Endothelial cell of umbilical vein (primary cell): ENCODE measurements around the gene SUMO2. TPM values are rescaled to one million over a fixed set of nuclear protein-coding genes. Genes with fewer than 3 reads are reported as not detected.

ENCODE experiments used
- BruUV-seq: library from RNA; stranded (reverse); fragments of 400-500 nt; replicated peaks from 2 replicates; lab custom pipeline; 2021; lab: Mats Ljungman, UMichigan
- CTCF ChIA-PET: fragments of 300-600, 350-600 bp; sonication (Branson Sonifier 250); formaldehyde crosslinking; loops from one replicate; lab custom pipeline; 2021; ENCODE audit warnings: antibody characterized with exemption, inconsistent platforms; lab: Charles Lee
- POLR2A ChIA-PET: fragments of 300-600, 350-600 bp; sonication (Branson Sonifier 250); formaldehyde crosslinking; loops from one replicate; lab custom pipeline; 2021; ENCODE audit warnings: antibody characterized with exemption, inconsistent platforms; lab: Charles Lee
- DNase-seq: peaks from one replicate; pipeline ENCODE4 v3.0.0-alpha.2; 2011; ENCODE audit warnings: low read depth, low spot score
- FAIRE-seq: peaks from 2 replicates; lab custom pipeline; 2011; peaks lifted over from hg19 to GRCh38; lab: Jason Lieb, UNC
- H2AFZ ChIP-seq: 2 replicates; pipeline ENCODE4 v1.6.0; 2012; ENCODE audit warnings: low read depth, low read length, control low read depth, inconsistent platforms
- H3K27ac ChIP-seq: 2 replicates; pipeline ENCODE4 v1.5.1; 2011; ENCODE audit warnings: low read depth, mild to moderate bottlenecking, control low read depth, low read length, moderate library complexity; ENCODE audit not compliant: insufficient read depth
- H3K27me3 ChIP-seq, 2 experiments: 2 replicates each; pipeline versions ENCODE4 v1.6.0 to v1.6.1; 2011; ENCODE audit warnings: low read length in 2 of 2, mixed read lengths in 1 of 2; ENCODE audit not compliant: control insufficient read depth in 2 of 2, insufficient read depth in 2 of 2
- H3K36me3 ChIP-seq, 2 experiments: 2 replicates in 1 of 2; 3 replicates in 1 of 2; pipeline ENCODE4 v1.5.1; 2011; ENCODE audit warnings: low read length in 2 of 2, mild to moderate bottlenecking in 1 of 2, moderate library complexity in 1 of 2; ENCODE audit not compliant: control insufficient read depth in 2 of 2, insufficient read depth in 2 of 2; ENCODE audit errors: extremely low read depth in 1 of 2
- H3K4me1 ChIP-seq: 3 replicates; pipeline ENCODE4 v1.5.1; 2011; ENCODE audit warnings: mild to moderate bottlenecking, low read length; ENCODE audit not compliant: control insufficient read depth, insufficient read depth; ENCODE audit errors: extremely low read depth
- H3K4me2 ChIP-seq: 2 replicates; pipeline ENCODE4 v1.6.1; 2011; ENCODE audit warnings: low read length, control low read depth, mixed read lengths; ENCODE audit not compliant: insufficient read depth
- H3K4me3 ChIP-seq, 3 experiments: fragments of 200-600 bp in 1 of 3; sonication (generic), shearing (Covaris generic) in 1 of 3; replicated peaks in 1 of 3; 2 replicates each; pipeline ENCODE4 v1.5.1; 2011 to 2016; ENCODE audit warnings: control low read depth in 3 of 3, low read length in 3 of 3, mild to moderate bottlenecking in 2 of 3, inconsistent platforms in 1 of 3, low read depth in 1 of 3, moderate library complexity in 1 of 3; ENCODE audit not compliant: insufficient read depth in 1 of 3
- H3K79me2 ChIP-seq: 2 replicates; pipeline ENCODE4 v1.6.0; 2012; ENCODE audit warnings: low read length, inconsistent platforms; ENCODE audit not compliant: control insufficient read depth, insufficient read depth
- H3K9ac ChIP-seq: replicated peaks from 2 replicates; pipeline ENCODE3; 2011; ENCODE audit warnings: low read length, control low read depth; ENCODE audit not compliant: insufficient read depth; ENCODE audit errors: extremely low read depth
- H3K9me1 ChIP-seq: replicated peaks from 3 replicates; pipeline ENCODE4 v1.6.0; 2011; ENCODE audit warnings: mild to moderate bottlenecking, low read length; ENCODE audit not compliant: control insufficient read depth, insufficient read depth; ENCODE audit errors: extremely low read depth
- H3K9me3 ChIP-seq: replicated peaks from 2 replicates; pipeline ENCODE4 v1.5.1; 2012; ENCODE audit warnings: low read length, inconsistent platforms; ENCODE audit not compliant: control insufficient read depth, insufficient read depth
- H4K20me1 ChIP-seq: replicated peaks from 2 replicates; pipeline ENCODE3; 2011; ENCODE audit warnings: mild to moderate bottlenecking, low read length; ENCODE audit not compliant: control insufficient read depth, insufficient read depth; ENCODE audit errors: extremely low read depth
- CTCF ChIP-seq, 2 donors: IDR thresholded peaks; 1 replicate in 1 of 2; 2 replicates in 1 of 2; pipeline ENCODE4 v1.5.1; 2011; ENCODE audit warnings: low read length in 2 of 2, mild to moderate bottlenecking in 2 of 2, moderate library complexity in 2 of 2, control low read depth in 1 of 2, inconsistent platforms in 1 of 2, low read depth in 1 of 2; ENCODE audit not compliant: insufficient read depth in 1 of 2; ENCODE audit errors: extremely low read depth in 1 of 2
- EZH2 ChIP-seq: IDR thresholded peaks from 2 replicates; pipeline ENCODE4 v1.6.1; 2012; ENCODE audit warnings: borderline replicate concordance, low read depth, mild to moderate bottlenecking, moderate library complexity, low read length, inconsistent platforms; ENCODE audit not compliant: severe bottlenecking
- FOS ChIP-seq: IDR thresholded peaks from 2 replicates; pipeline ENCODE4 v1.6.1; 2011; ENCODE audit warnings: mild to moderate bottlenecking, low read length, moderate library complexity, borderline replicate concordance; ENCODE audit not compliant: insufficient read depth
- GATA2 ChIP-seq: IDR thresholded peaks from 2 replicates; pipeline ENCODE4 v1.7.0; 2011; ENCODE audit warnings: low read depth, mild to moderate bottlenecking, moderate library complexity, mixed read lengths, low read length; ENCODE audit not compliant: insufficient read length, insufficient read depth
- JUN ChIP-seq: IDR thresholded peaks from 2 replicates; pipeline ENCODE4 v1.6.1; 2011; ENCODE audit warnings: borderline replicate concordance, low read depth; ENCODE audit not compliant: insufficient read length, insufficient read depth
- MAX ChIP-seq: IDR thresholded peaks from 2 replicates; pipeline ENCODE4 v1.6.1; 2011; ENCODE audit not compliant: insufficient read depth, insufficient read length
- MYC ChIP-seq: IDR thresholded peaks from one replicate; pipeline ENCODE4 v1.6.1; 2011; ENCODE audit warnings: mild to moderate bottlenecking, low read depth, low read length
- POLR2A ChIP-seq: IDR thresholded peaks from 2 replicates; pipeline ENCODE4 v1.6.1; 2012; ENCODE audit warnings: low read depth, mild to moderate bottlenecking, control low read depth, low read length
- POLR2AphosphoS5 ChIP-seq: IDR thresholded peaks from 2 replicates; pipeline ENCODE4 v1.6.1; 2012; ENCODE audit warnings: low read depth, mild to moderate bottlenecking, control low read depth, low read length, moderate library complexity; ENCODE audit not compliant: insufficient read depth
- dilution Hi-C: fragments of 300-500 bp; cut with MboI; formaldehyde crosslinking; loops from one replicate; pipeline ENCODE4 v1.15.0; 2019; ENCODE audit warnings: low sequenced_read_pairs; ENCODE audit not compliant: extremely low pct_ligation_motif_present
- intact Hi-C: fragments of 100-400 bp; cut with micrococcal nuclease; formaldehyde crosslinking; loops from one replicate; pipeline ENCODE4 v1.10.0; 2022
- polyA plus RNA-seq, 4 experiments: library from polyadenylated mRNA; depleted of rRNA in 3 of 4; stranded (reverse) in 3 of 4; unstranded in 1 of 4; fragments of >200 nt; gene quantifications; 2 replicates each; pipeline versions ENCODE4 v1.2.1 to v1.2.3, GENCODE V29; 2011 to 2012; ENCODE audit warnings: missing spikeins in 1 of 4
- total RNA-seq: library from RNA; stranded (reverse); gene quantifications from 2 replicates; pipeline ENCODE4 v1.2.3, GENCODE V29; 2021

SUMO2 gene
- total and polyA plus RNA-seq, 2 donors (not counting 3 experiments of a cell fraction or from before 2014, with no cell fraction given) = 75.6 to 437 TPM

DNA sequence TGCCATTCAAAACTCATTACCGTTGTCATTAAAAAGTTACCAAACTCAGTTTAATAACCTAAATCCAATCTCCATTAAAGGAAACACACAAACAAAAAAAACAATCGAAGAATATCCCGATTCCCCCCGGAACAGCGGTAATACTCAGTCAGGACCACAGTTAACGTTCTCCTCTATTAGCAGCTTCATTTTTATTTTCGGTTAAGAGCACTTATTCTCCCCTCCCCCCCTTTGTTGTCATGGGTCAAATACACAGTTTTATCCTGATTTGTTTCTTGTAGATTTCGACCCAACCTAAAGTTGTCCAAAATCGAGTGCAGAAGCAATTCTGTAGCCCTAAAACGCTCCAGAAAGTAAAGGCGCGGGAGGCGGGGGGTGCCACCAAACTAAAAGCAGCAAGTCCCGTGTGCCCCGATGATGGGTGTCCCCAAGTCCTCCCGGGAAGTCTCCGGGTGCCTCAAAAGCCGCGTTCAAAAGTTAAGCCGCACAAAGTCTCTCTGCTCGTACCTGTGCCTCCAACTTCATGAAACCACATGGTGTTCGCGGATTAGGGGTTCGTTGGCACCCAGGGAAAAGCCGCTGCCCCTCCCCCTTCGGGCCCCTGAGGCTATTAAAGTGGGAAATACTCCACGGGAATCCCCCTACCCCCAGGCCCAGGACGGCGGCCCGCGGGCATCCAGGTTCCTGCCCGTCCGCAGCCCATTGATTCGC is 996 bp downstream of the SUMO2 start:
- no peaks in the 10 kb centered on the region for H3K9me1 ChIP-seq
- dilution Hi-C loops (no loop called here), intact Hi-C loops (loop anchor here (2.0 to 5.0 kb wide), 3 partner anchors 51 to 134 kb away; partner anchors contain the start of genes ARMC7, ATP5PD, KCTD2 and NT5C)
- H3K9me3 ChIP-seq = no peaks in the 10 kb centered on the region
- H3K36me3 ChIP-seq = peaks cover 5 to 6% of the 10 kb centered on the region in 2 experiments
- no peak for TF ChIP-seq MAX
- TF ChIP-seq GATA2 = no peak
- no peak for TF ChIP-seq FOS
- TF ChIP-seq POLR2A = no peak
- TF ChIP-seq MYC = no peak
- no peak for TF ChIP-seq JUN
- TF ChIP-seq EZH2 = no peak
- no peak for TF ChIP-seq POLR2AphosphoS5
- no peak for TF ChIP-seq CTCF (IDR thresholded peaks at IDR 0.05; ENCODE audit: extremely low read depth in 1 of 2, insufficient read depth in 1 of 2, low read depth in 1 of 2, low read length in 2 of 2)
- peaks cover 10% of the 10 kb centered on the region for H3K4me1 ChIP-seq
- CTCF ChIA-PET = interaction anchor here (1.4 to 3.0 kb wide), 5 partner anchors 7 to 68 kb away, joined by 3 to 14 read pairs (median 10); no protein-coding TSS in a partner anchor
- no peak overlapping the region for H2AFZ ChIP-seq
- no TSS peak for BruUV-seq
- peak; percentile 38 for DNase-seq
- peak overlapping the region; percentile 69 to 95 (median 88) for H3K4me3 ChIP-seq
- peak; percentile 38 for FAIRE-seq
- H3K79me2 ChIP-seq = peaks cover 53% of the 10 kb centered on the region
- H3K27ac ChIP-seq = peak overlapping the region; percentile 85
- H3K4me2 ChIP-seq = peak overlapping the region; percentile 99
- POLR2A ChIA-PET = no interaction called here
- H3K27me3 ChIP-seq = no peaks in the 10 kb centered on the region
- peak overlapping the region; percentile 96 for H3K9ac ChIP-seq
- peaks cover 5% of the 10 kb centered on the region for H4K20me1 ChIP-seq
